Prostate gland (tissue), 2 donors: ENCODE measurements around the gene CNTNAP2. TPM values are rescaled to one million over a fixed set of nuclear protein-coding genes. Genes with fewer than 3 reads are reported as not detected.

Experiments
- DNase-seq: peaks from one replicate; pipeline ENCODE4 v3.0.0-alpha.2; 2019; ENCODE audit warnings: low spot score
- H3K27ac ChIP-seq, 2 donors: fragments of 200-600 bp; sonication (generic); 2 replicates each; pipeline ENCODE4 v1.5.1; 2017 to 2019
- H3K27me3 ChIP-seq: fragments of 200-600 bp; sonication (generic); replicated peaks from 2 replicates; pipeline ENCODE4 v1.5.1; 2019; ENCODE audit not compliant: insufficient read depth
- H3K36me3 ChIP-seq, 2 donors: fragments of 200-600 bp; sonication (generic); 1 replicate in 1 of 2; 2 replicates in 1 of 2; pipeline versions ENCODE4 v1.5.1 to v1.8.1; 2017 to 2019
- H3K4me1 ChIP-seq: fragments of 200-600 bp; sonication (generic); replicated peaks from 2 replicates; pipeline ENCODE4 v1.5.1; 2019
- H3K4me3 ChIP-seq, 2 donors: fragments of 200-600 bp; sonication (generic); 2 replicates each; pipeline ENCODE4 v1.5.1; 2017 to 2019
- H3K9me3 ChIP-seq: fragments of 200-600 bp; sonication (generic); 2 replicates; pipeline ENCODE4 v1.5.1; 2017
- CTCF ChIP-seq, 4 experiments: fragments of 200-600 bp in 2 of 4; fragments of 450-650 bp in 2 of 4; sonication (generic) in 2 of 4; IDR thresholded peaks; 1 replicate in 3 of 4; 2 replicates in 1 of 4; pipeline ENCODE4 v1.5.1; 2016 to 2019; ENCODE audit warnings: antibody characterized with exemption in 4 of 4, mild to moderate bottlenecking in 2 of 4, moderate library complexity in 2 of 4
- POLR2A ChIP-seq: fragments of 450-650 bp; IDR thresholded peaks from one replicate; pipeline ENCODE4 v1.6.1; 2016; ENCODE audit warnings: antibody characterized with exemption, mild to moderate bottlenecking
- POLR2AphosphoS5 ChIP-seq: sonication (generic); formaldehyde crosslinking; IDR thresholded peaks from one replicate; pipeline ENCODE4 v1.6.1; 2017; ENCODE audit warnings: antibody characterized with exemption
- WGBS: methylation state at CpG from one replicate; pipeline ENCODE4 v1.1.5; 2018; 5-methylcytosine and 5-hydroxymethylcytosine counted together
- intact Hi-C: fragments of 100-400 bp; cut with DNase I; formaldehyde crosslinking; loops from one replicate; pipeline ENCODE4 v1.14.2; 2022
- total RNA-seq, 2 donors: library from RNA; depleted of rRNA; stranded (reverse); fragments of >200 nt; gene quantifications; one replicate each; pipeline ENCODE4 v1.1.0, GENCODE V29; 2016

The CNTNAP2 gene
- total RNA-seq, 2 donors from 2014 or later: 10.6 to 43.7 TPM

GRCh38 chr7:147014286-147014955, 897.8 kb downstream of the CNTNAP2 start:
- 69% methylated on average over 4 of the region's 4 CpGs for WGBS
- intact Hi-C loops: no loop called here
- no peak for TF ChIP-seq CTCF (IDR thresholded peaks at IDR 0.05)
- TF ChIP-seq POLR2AphosphoS5: no peak
- no peak for TF ChIP-seq POLR2A
- H3K4me3 ChIP-seq: no peak overlapping the region
- DNase-seq: no peak
- no peaks in the 10 kb centered on the region for H3K9me3 ChIP-seq
- no peaks in the 10 kb centered on the region for H3K36me3 ChIP-seq
- H3K4me1 ChIP-seq: no peaks in the 10 kb centered on the region
- no peak overlapping the region for H3K27ac ChIP-seq
- H3K27me3 ChIP-seq: no peaks in the 10 kb centered on the region

GRCh38 chr7:147015999-147016398, 899.4 kb downstream of the CNTNAP2 start:
- no peak for DNase-seq
- Histone ChIP-seq H3K4me1 (no peaks in the 10 kb centered on the region), H3K27ac (no peak overlapping the region), H3K36me3 (no peaks in the 10 kb centered on the region), H3K9me3 (no peaks in the 10 kb centered on the region), H3K27me3 (no peaks in the 10 kb centered on the region), H3K4me3 (no peak overlapping the region)
- no peak for TF ChIP-seq POLR2A
- no peak for TF ChIP-seq CTCF (IDR thresholded peaks at IDR 0.05)
- no peak for TF ChIP-seq POLR2AphosphoS5
- WGBS: 87% methylated on average over 5 of the region's 5 CpGs
- intact Hi-C loops: no loop called here

GRCh38 chr7:147022056-147022455, 905.5 kb downstream of the CNTNAP2 start:
- intact Hi-C loops: no loop called here
- DNase-seq: no peak
- no peak overlapping the region for H3K4me3 ChIP-seq
- H3K27ac ChIP-seq: no peak overlapping the region
- no peaks in the 10 kb centered on the region for H3K27me3 ChIP-seq
- no peaks in the 10 kb centered on the region for H3K4me1 ChIP-seq
- H3K9me3 ChIP-seq: no peaks in the 10 kb centered on the region
- no peak for TF ChIP-seq POLR2AphosphoS5
- no peak for TF ChIP-seq CTCF (IDR thresholded peaks at IDR 0.05)
- TF ChIP-seq POLR2A: no peak
- no peaks in the 10 kb centered on the region for H3K36me3 ChIP-seq
- WGBS: 76% methylated on average over 2 of the region's 2 CpGs

- intact Hi-C loops: no loop called here
- no peaks in the 10 kb centered on the region for H3K9me3 ChIP-seq
- TF ChIP-seq POLR2A: no peak
- H3K4me1 ChIP-seq: no peaks in the 10 kb centered on the region
- H3K4me3 ChIP-seq: no peak overlapping the region
- H3K27ac ChIP-seq: no peak overlapping the region
- no peaks in the 10 kb centered on the region for H3K27me3 ChIP-seq
- H3K36me3 ChIP-seq: no peaks in the 10 kb centered on the region
- no peak for DNase-seq
These were observed 906.8 kb downstream of the CNTNAP2 start for GRCh38 chr7:147023440-147023839.

- Histone ChIP-seq H3K36me3 (no peaks in the 10 kb centered on the region), H3K27ac (no peak overlapping the region), H3K27me3 (no peaks in the 10 kb centered on the region), H3K4me1 (no peaks in the 10 kb centered on the region), H3K4me3 (no peak overlapping the region), H3K9me3 (no peaks in the 10 kb centered on the region)
- TF ChIP-seq POLR2A: no peak
- no peak for TF ChIP-seq POLR2AphosphoS5
- TF ChIP-seq CTCF (IDR thresholded peaks at IDR 0.05): no peak
- DNase-seq: no peak
- intact Hi-C loops: no loop called here
- WGBS: 56% methylated on average over 1 of the region's 1 CpG
These were observed 913.4 kb downstream of the CNTNAP2 start for GRCh38 chr7:147029953-147030352.
